Tibial nerve (tissue), 4 donors: ENCODE results near the gene SETD1A.

Experiments used
- CTCF ChIP-seq, 5 experiments: fragments of 200-600 bp in 3 of 5; fragments of 450-650 bp in 2 of 5; sonication (generic) in 3 of 5; IDR thresholded peaks; one replicate each; pipeline ENCODE4 v1.5.1; 2016 to 2019; ENCODE audit warnings: antibody characterized with exemption in 5 of 5, mild to moderate bottlenecking in 3 of 5, moderate library complexity in 2 of 5
- EP300 ChIP-seq, 2 donors: sonication (generic); formaldehyde crosslinking; IDR thresholded peaks; one replicate each; pipeline ENCODE4 v1.6.1; 2017; ENCODE audit warnings: antibody characterized with exemption in 2 of 2, mild to moderate bottlenecking in 1 of 2

- no peak for TF ChIP-seq CTCF (IDR thresholded peaks at IDR 0.05)
- TF ChIP-seq EP300 (IDR thresholded peaks at IDR 0.05) = no peak
These were observed 10.2 kb downstream of the SETD1A start for GRCh38 chr16:30967795-30968194.
